Stimulated activated CD4-positive, alpha-beta T cell treated with anti-CD3 and anti-CD28 coated beads, Interleukin-15, amount 100 ng/mL, for 1 hour (primary cell): Measurements from ENCODE around the gene STXBP5L.
"Not testable (repeated sequence)": the region's sequence is repeated elsewhere in the genome, so short reads cannot be mapped to it uniquely, and the experiment has no call there.

Source experiments
- DNase-seq, 2 donors: peaks; one replicate each; pipeline ENCODE4 v3.0.0-alpha.2; 2020; ENCODE audit warnings: low read depth in 1 of 2, low spot score in 1 of 2

Gene STXBP5L

DNA sequence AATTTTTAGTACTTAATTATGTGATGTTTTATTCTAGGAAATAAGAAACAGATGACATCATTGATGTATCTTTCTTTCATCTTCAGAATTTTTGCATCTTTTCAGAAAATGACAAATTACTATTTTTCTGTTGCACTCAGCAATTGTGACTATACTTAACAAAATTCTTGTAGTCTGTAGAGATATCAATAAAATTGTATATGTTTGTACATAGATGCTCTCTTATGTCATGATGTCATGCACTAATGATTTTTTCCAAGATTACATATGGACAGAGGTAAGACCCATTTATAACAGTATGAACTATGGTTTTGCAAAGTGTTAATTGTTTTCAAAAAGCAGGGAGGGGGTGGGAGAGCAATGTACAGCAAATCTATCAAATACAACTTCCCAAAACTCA lies 516.5 kb downstream of the STXBP5L start:
- DNase-seq = no peak

DNA sequence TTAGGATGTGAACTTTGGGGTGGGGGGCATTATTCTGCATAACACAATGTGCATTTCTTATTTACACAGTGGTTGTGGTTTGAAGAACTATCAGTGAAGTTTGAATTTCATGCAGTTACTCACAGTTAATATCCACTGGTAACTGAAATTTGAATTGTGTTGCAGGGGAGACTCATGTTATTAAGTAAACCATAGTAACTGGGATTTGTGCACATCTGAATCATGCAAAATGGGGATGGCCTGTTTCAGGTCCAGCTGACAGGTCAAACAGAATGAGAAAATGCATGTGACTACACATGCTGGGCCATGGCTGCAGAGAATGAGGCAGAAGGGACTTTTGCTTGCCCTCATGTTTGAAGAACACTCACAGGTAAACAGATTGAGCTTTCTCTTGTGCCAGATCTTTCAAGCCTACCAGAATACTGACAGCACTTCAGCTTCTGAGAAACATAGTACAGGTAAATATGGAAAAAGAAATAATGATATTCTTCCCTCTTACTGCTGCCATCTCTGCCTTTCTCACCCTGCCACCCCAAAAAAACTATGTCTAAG lies 522.7 kb downstream of the STXBP5L start:
- no peak for DNase-seq

DNA sequence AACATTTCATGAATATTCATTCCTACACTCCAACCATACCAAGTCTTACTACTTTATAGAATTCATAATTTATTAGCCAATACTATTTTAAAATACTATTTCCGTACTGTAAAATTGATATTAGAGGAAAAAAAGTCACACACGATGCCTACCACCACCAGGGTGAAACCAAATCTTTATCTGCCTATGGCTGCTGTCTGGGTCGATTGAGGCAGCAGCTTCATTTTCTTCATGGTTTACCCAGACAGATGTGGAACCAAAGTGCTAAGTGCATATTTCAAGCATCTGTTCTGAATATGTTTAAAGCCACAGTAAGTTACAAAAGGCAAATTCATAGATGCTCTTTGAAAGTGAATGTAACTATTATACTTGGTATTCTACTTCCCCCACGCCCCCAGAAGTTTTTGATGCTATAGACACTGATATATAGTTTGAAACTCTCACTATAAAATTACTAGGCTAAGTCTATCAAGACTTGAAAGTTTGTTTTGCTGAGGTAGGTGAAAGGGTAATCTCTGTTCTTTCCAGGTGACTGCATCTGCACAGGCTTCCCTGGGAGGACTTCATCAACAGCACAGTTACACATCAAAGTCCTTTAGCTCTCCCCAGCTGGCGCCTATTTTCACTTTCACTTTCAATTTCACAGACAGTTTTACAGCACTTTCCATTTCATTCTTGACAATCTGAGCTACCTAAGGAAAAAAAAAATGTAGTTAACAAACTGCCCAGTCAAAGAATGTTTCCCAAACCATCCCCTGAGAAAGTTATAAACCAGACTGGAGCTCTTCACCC lies 523.9 kb downstream of the STXBP5L start:
- peak in 1 of 2 donors; percentile 4 for DNase-seq

DNA sequence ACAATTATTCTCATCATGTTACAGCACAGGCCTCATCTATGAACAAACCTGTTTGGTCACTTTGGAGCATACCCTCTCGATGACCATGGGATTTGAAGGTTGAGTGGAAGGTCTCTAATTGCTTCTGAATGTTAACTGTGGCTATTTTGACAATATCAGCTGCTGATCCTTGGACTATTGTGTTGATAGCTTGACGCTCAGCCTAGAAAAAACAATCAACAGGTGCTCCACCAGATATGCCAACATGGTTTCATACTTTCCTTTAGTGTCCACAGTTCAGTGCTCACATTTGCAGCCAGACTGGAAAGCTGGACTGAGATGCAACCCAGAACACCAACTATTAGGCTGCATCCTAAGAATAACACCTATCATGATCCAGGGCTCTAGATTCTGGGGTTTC lies 528.1 kb downstream of the STXBP5L start:
- no peak for DNase-seq

DNA sequence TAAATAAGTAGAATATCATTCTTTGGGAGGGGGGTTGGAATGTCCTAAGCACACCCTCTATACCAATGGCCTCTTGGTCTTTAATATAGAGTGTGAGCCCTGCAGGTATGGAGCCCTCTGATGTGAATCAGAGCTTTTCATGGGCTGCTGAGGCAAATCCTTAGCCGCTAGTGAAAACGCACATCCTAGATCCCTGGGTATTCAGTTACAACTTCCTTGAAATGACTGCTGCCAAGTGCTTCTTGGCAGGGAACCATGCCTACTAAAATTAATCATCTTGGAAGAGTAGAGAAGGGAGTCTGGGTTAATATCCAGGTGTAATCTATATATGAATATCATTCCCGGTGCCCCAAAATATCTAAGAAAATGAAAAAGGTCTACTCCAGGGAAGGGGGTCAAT lies 528.6 kb downstream of the STXBP5L start:
- DNase-seq = no peak

DNA sequence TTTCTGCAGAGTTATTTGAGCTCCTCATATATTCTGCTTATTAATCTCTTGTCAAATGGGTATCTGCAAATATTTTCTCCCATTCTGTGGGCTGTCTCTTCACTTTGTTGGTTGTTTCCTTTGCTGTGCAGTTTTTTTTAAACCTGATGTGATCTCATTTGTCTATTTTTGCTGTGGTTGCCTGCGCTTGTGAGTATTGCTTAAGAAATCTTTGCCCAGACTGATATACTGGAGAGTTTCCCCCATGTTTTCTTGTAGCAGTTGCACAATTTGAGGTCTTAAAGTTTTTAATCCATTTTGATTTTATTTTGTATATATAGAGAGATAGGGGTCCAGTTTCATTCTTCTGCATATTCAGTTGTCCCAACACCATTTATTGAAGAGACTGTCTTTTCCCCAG lies 535.5 kb downstream of the STXBP5L start:
- DNase-seq = no peak

DNA sequence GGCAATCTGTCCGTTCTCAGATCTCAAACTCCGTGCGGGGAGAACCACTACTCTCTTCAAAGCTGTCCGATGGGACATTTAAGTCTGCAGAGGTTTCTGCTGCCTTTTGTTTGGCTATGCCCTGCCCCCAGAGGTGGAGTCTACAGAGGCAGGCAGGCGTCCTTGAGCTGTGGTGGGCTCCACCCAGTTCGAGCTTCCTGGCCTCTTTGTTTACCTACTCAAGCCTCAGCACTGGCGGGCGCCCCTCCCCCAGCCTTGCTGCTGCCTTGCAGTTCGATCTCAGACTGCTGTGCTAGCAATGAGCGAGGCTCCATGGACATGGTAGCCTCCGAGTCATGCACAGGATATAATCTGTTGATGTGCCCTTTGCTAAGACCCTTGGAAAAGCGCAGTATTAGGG lies 543.7 kb downstream of the STXBP5L start:
- DNase-seq = not testable (repeated sequence)

DNA sequence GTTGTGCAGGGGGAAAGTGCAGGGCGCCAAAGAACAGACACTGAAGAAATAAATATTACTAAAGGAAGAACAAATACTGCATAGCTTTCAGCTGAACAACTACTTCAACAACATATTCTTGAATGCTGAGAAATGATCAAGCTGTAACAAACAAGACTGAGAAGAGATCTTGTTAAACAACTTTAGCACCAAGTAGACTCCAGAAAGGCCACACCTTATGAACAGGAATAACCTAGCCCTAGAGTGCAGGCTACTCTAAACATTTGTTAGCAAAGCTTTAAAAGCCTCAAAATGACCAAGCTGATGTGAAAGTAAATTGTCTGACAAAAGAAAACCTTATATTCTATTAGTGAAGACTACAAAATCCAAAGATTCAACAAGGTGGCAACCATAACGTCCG lies 554.6 kb downstream of the STXBP5L start:
- DNase-seq = no peak

DNA sequence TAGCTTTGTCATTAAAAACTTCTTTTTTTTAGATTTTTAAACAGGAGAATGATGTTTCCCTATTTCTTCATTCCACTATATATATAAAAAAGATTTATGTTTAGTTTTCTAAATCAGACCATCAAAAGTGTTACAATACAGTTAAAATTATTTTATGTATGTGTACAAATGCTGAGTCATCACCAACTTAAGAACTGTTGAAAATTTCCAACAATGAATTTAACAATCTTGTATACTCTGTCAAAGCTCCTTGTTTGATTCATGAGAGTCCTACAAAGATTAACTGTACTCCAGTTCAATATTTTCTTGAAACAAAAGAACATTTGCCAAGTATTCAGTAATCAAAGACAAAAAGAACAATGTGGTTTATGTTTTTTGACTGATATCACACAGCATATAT lies 555.7 kb downstream of the STXBP5L start:
- no peak for DNase-seq

DNA sequence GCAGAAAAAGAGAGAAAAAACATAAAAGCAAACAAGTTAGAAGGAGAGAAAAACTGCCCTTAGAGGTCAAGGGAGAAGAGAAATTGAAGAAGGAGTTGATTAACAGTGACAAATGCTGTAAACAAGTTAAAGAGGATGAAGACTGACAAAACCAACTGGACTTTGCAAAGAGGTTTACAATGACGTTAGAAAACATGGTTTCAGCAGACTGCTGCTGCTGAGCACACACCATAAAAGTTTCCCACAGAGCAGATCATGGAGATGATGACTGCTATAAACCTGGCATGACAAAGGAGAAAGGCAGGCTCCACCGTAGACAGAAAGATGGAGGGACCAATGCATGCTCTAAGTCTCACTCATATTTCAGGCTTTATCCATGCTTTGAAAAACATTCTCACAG lies 559.1 kb downstream of the STXBP5L start:
- DNase-seq = no peak

DNA sequence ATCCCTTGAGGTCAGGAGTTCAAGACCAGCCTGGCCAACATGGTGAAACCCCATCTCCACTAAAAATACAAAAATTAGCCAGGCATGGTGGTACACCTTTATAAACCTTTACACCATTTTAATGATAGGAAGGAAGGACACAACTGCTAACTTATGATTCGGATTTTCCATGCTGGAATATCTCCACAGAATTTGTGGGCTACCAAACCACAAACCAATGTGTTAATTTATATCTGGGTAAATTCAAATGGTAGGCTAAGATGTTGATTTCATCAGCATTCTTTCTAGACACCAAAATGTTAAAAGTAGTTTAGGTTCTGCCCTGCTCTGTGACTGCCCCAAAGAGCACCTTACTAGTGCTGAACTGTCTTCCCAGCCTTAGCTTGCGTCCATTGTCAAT lies 565.0 kb downstream of the STXBP5L start:
- no peak for DNase-seq
